HepG2 (cell line): ENCODE data around the gene TPM3. TPM values are rescaled to one million over a fixed set of nuclear protein-coding genes. Genes with fewer than 3 reads are reported as not detected.

ENCODE experiments used
- ATAC-seq: fragments of 200-7000 bp; cut with Tn5 transposase; 3 replicates; pipeline ENCODE4 v1.9.1; 2020; ENCODE audit warnings: mild to moderate bottlenecking, moderate library complexity
- BruUV-seq: library from RNA; stranded (reverse); fragments of 400-500 nt; replicated peaks from 2 replicates; lab custom pipeline; 2021; lab: Mats Ljungman, UMichigan
- CTCF ChIA-PET: fragments of 300-600 bp; formaldehyde crosslinking; extraction: SDS; loops from one replicate; lab custom pipeline; 2021; ENCODE audit warnings: low total read pairs, inconsistent platforms, low intra/inter-chr PET ratio; lab: Yijun Ruan, JAX
- POLR2A ChIA-PET: fragments of 350-600 bp; sonication (Branson Sonifier 250); formaldehyde crosslinking; loops from one replicate; lab custom pipeline; 2020; ENCODE audit warnings: antibody characterized with exemption, inconsistent platforms; lab: Yijun Ruan, JAX
- DNase-seq: peaks from one replicate; pipeline ENCODE4 v3.0.0-alpha.2; 2015; ENCODE audit warnings: low spot score
- FAIRE-seq: peaks from 3 replicates; lab custom pipeline; 2011; peaks lifted over from hg19 to GRCh38; lab: Jason Lieb, UNC
- H2AFZ ChIP-seq: one replicate; pipeline ENCODE4 v1.6.1; 2011; ENCODE audit warnings: low read length, inconsistent platforms
- H3K27ac ChIP-seq: fragments of 300-600 bp; 3 replicates; pipeline ENCODE4 v1.8.0; 2011; ENCODE audit warnings: mixed run types, mild to moderate bottlenecking, mixed read lengths, low read length, inconsistent platforms; ENCODE audit not compliant: insufficient read depth; ENCODE audit errors: extremely low read length
- H3K27me3 ChIP-seq, 2 experiments: fragments of 200-600 bp in 1 of 2; 2 replicates in 1 of 2; 3 replicates in 1 of 2; pipeline versions ENCODE4 v1.6.0 to v1.8.0; 2011; ENCODE audit warnings: low read length in 2 of 2, mild to moderate bottlenecking in 2 of 2, moderate library complexity in 2 of 2, inconsistent platforms in 1 of 2; ENCODE audit not compliant: insufficient read depth in 2 of 2, control insufficient read depth in 1 of 2
- H3K36me3 ChIP-seq, 2 experiments: fragments of 200-600 bp in 1 of 2; replicated peaks in 1 of 2; 2 replicates in 1 of 2; 3 replicates in 1 of 2; pipeline versions ENCODE4 v1.5.1 to v1.8.0; 2011; ENCODE audit warnings: low read length in 2 of 2, inconsistent platforms in 1 of 2; ENCODE audit not compliant: insufficient read depth in 2 of 2, control insufficient read depth in 1 of 2
- H3K4me1 ChIP-seq: 2 replicates; pipeline ENCODE4 v1.5.1; 2012; ENCODE audit warnings: low read length, inconsistent platforms; ENCODE audit not compliant: insufficient read depth
- H3K4me2 ChIP-seq: 2 replicates; pipeline ENCODE4 v1.6.0; 2011; ENCODE audit warnings: low read depth, low read length, inconsistent platforms
- H3K4me3 ChIP-seq, 3 experiments: fragments of 200-600 bp in 1 of 3; sonication (generic), shearing (Covaris generic) in 1 of 3; replicated peaks in 1 of 3; 2 replicates each; pipeline ENCODE4 v1.5.1; 2011 to 2016; ENCODE audit warnings: low read length in 3 of 3, inconsistent platforms in 2 of 3, low read depth in 2 of 3, mild to moderate bottlenecking in 2 of 3, control low read depth in 1 of 3, mixed read lengths in 1 of 3; ENCODE audit not compliant: insufficient read depth in 1 of 3
- H3K79me2 ChIP-seq: one replicate; pipeline ENCODE4 v1.6.1; 2011; ENCODE audit warnings: low read length, inconsistent platforms; ENCODE audit not compliant: insufficient read depth
- H3K9ac ChIP-seq: 2 replicates; pipeline ENCODE4 v1.6.0; 2011; ENCODE audit warnings: mild to moderate bottlenecking, low read depth, low read length, inconsistent platforms; ENCODE audit not compliant: insufficient read depth
- H3K9me3 ChIP-seq: 2 replicates; pipeline ENCODE4 v1.5.1; 2012; ENCODE audit warnings: mild to moderate bottlenecking, low read length
- H4K20me1 ChIP-seq: 2 replicates; pipeline ENCODE4 v1.6.0; 2011; ENCODE audit warnings: inconsistent platforms, mild to moderate bottlenecking, low read length, moderate library complexity; ENCODE audit not compliant: insufficient read depth
- MLXIP ChIP-seq: sonication (generic); formaldehyde crosslinking; IDR thresholded peaks from 2 replicates; pipeline ENCODE4 v1.9.0; 2021; ENCODE audit warnings: missing genetic modification reagents, borderline replicate concordance
- NFYC ChIP-seq: IDR thresholded peaks from 2 replicates; pipeline ENCODE4 v1.6.1; 2016; ENCODE audit warnings: missing genetic modification reagents, missing compliant biosample characterization
- RBFOX2 ChIP-seq: fragments of 200-400 bp; formaldehyde crosslinking; IDR thresholded peaks from 2 replicates; pipeline ENCODE4 v1.6.1; 2017; ENCODE audit warnings: low read depth, mild to moderate bottlenecking, low read length
- ZNF558 ChIP-seq: sonication (generic); formaldehyde crosslinking; IDR thresholded peaks from 2 replicates; pipeline ENCODE4 v1.9.0; 2022; ENCODE audit warnings: mild to moderate bottlenecking, missing genetic modification reagents, borderline replicate concordance
- ZNF639 ChIP-seq: conservative IDR thresholded peaks from 2 replicates; pipeline ENCODE4 v1.6.1; 2018; ENCODE audit warnings: missing genetic modification reagents
- WGBS: methylation state at CpG from one replicate; pipeline ENCODE4 v1.1.6; 2017; ENCODE audit warnings: low lambda C conversion rate; 5-methylcytosine and 5-hydroxymethylcytosine counted together
- in situ Hi-C: cut with HindIII; loops from 2 replicates; pipeline ENCODE4 v1.10.0; 2017; ENCODE audit warnings: low pct_unique_long_range_greater_than_20kb; ENCODE audit not compliant: extremely low pct_ligation_motif_present
- intact Hi-C: fragments of 100-400 bp; cut with micrococcal nuclease; formaldehyde crosslinking; loops from one replicate; pipeline ENCODE4 v1.10.0; 2022; ENCODE audit not compliant: unreplicated experiment
- polyA plus RNA-seq, 8 experiments: library from polyadenylated mRNA; depleted of rRNA in 3 of 8; stranded (reverse) in 7 of 8; unstranded in 1 of 8; fragments of >200 nt; fragmentation: Illumina TruSeq in 4 of 8; extraction: Trizol in 4 of 8; gene quantifications; 2 replicates each; pipeline versions ENCODE4 v1.2.1 to v1.2.3, GENCODE V29; 2011 to 2016; ENCODE audit warnings: low read depth in 4 of 8, missing spikeins in 1 of 8, mixed read lengths in 1 of 8; ENCODE audit not compliant: insufficient read depth in 1 of 8
- total RNA-seq, 5 experiments: library from RNA; depleted of rRNA; stranded (reverse); fragments of >200 nt; fragmentation: Illumina TruSeq; extraction: Trizol; gene quantifications; 2 replicates each; pipeline ENCODE4 v1.2.3, GENCODE V29; 2016; ENCODE audit warnings: low read depth in 1 of 5
- TF ChIP-seq, protein P1 (sequence below): sonication (generic); formaldehyde crosslinking; conservative IDR thresholded peaks from 2 replicates; pipeline ENCODE4 v1.4.0; 2020; ENCODE audit warnings: missing genetic modification reagents

TPM3 gene
- total and polyA plus RNA-seq, 2 of the 13 experiments (the other 11 are each of a cell fraction or from before 2014, with no cell fraction given), result 160 to 307 TPM

- TF ChIP-seq RBFOX2, result no peak; the same call in 1 of the 2 replicates
- no peak for TF ChIP-seq MLXIP (CRISPR knock-in tag)
- no peak for TF ChIP-seq ZNF558 (CRISPR knock-in tag)
- TF ChIP-seq, protein P1, sequence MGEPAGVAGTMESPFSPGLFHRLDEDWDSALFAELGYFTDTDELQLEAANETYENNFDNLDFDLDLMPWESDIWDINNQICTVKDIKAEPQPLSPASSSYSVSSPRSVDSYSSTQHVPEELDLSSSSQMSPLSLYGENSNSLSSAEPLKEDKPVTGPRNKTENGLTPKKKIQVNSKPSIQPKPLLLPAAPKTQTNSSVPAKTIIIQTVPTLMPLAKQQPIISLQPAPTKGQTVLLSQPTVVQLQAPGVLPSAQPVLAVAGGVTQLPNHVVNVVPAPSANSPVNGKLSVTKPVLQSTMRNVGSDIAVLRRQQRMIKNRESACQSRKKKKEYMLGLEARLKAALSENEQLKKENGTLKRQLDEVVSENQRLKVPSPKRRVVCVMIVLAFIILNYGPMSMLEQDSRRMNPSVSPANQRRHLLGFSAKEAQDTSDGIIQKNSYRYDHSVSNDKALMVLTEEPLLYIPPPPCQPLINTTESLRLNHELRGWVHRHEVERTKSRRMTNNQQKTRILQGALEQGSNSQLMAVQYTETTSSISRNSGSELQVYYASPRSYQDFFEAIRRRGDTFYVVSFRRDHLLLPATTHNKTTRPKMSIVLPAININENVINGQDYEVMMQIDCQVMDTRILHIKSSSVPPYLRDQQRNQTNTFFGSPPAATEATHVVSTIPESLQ (CRISPR knock-in tag), result no peak
- TF ChIP-seq NFYC (CRISPR knock-in tag), result no peak
These were observed 31.7 kb upstream of the TPM3 start (continued) for GRCh38 chr1:154223621-154224020.

- Histone ChIP-seq H3K4me1 (peaks cover 75% of the 10 kb centered on the region), H3K4me2 (peak overlapping the region; percentile 76), H3K79me2 (peaks cover 87% of the 10 kb centered on the region), H3K9me3 (no peaks in the 10 kb centered on the region), H3K4me3 (peak overlapping the region; percentile 5 to 89 (median 13); a peak in 3 of 6 replicates), H3K9ac (no peak overlapping the region), H4K20me1 (peaks cover 28% of the 10 kb centered on the region), H2AFZ (no peak overlapping the region), H3K36me3 (peaks cover 10 to 41% of the 10 kb centered on the region in 2 experiments), H3K27ac (no peak overlapping the region), H3K27me3 (no peaks in the 10 kb centered on the region; a peak in 1 of 5 replicates)
- ATAC-seq (no peak), FAIRE-seq (no peak), DNase-seq (no peak)
- BruUV-seq, result no TSS peak
- no peak for TF ChIP-seq ZNF639 (CRISPR knock-in tag)
- 84% methylated on average over 1 of the region's 1 CpG for WGBS
- CTCF ChIA-PET, result no interaction called here
- POLR2A ChIA-PET, result interaction anchor here (0.9 to 1.2 kb wide), 4 partner anchors 8 to 112 kb away, joined by 3 read pairs; no protein-coding TSS in a partner anchor
- in situ Hi-C loops, result no loop called here
- intact Hi-C loops, result no loop called here
These were observed 31.0 kb upstream of the TPM3 start for GRCh38 chr1:154222918-154223317.
